H1 (cell line): ENCODE data around the gene MAGI1.

ENCODE experiments used
- SIRT6 ChIP-seq: IDR thresholded peaks from one replicate; pipeline ENCODE4 v1.7.1; 2012; ENCODE audit warnings: low read length, inconsistent platforms
- TF ChIP-seq, protein P1 (sequence below), 3 experiments: IDR thresholded peaks; 1 replicate in 2 of 3; 2 replicates in 1 of 3; pipeline versions ENCODE4 v1.5.1 to v1.6.1; 2011; ENCODE audit warnings: low read length in 3 of 3, mild to moderate bottlenecking in 3 of 3, inconsistent platforms in 2 of 3, low read depth in 1 of 3, moderate library complexity in 1 of 3; ENCODE audit not compliant: insufficient read depth in 1 of 3; ENCODE audit errors: control extremely low read depth in 1 of 3

DNA sequence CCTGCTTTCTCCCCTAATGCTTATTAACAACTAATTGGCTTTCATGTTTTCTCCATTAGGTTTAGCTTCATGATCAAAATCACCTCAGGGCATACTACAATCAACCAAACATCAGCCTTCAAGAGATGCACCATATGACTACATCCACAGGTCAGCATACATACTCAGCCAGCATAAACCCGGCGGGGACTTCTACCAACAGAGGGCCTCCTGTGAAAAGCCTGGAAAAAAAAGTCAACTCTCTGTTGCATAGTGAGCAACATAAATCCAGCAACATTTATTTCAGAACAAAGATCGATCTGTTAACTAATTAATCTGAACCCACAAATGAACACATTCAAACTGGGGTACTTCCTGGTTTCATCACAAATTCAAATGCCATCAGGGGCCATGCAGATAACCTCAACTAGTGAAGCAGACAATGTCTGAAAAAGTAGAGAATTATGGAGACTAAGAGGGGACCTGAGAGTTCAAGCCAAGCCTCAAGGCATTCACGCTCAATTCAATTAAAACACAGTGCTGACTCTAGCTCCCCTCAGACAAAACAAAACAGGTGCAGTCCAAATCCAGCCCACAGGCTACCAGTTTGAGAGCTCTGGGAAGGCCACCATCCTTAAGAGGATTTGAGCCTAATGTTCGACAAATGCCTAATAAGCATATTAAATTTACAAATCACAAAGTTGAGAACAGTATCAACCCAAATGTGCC is 124.5 kb downstream of the MAGI1 start:
- TF ChIP-seq, protein P1, sequence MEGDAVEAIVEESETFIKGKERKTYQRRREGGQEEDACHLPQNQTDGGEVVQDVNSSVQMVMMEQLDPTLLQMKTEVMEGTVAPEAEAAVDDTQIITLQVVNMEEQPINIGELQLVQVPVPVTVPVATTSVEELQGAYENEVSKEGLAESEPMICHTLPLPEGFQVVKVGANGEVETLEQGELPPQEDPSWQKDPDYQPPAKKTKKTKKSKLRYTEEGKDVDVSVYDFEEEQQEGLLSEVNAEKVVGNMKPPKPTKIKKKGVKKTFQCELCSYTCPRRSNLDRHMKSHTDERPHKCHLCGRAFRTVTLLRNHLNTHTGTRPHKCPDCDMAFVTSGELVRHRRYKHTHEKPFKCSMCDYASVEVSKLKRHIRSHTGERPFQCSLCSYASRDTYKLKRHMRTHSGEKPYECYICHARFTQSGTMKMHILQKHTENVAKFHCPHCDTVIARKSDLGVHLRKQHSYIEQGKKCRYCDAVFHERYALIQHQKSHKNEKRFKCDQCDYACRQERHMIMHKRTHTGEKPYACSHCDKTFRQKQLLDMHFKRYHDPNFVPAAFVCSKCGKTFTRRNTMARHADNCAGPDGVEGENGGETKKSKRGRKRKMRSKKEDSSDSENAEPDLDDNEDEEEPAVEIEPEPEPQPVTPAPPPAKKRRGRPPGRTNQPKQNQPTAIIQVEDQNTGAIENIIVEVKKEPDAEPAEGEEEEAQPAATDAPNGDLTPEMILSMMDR (IDR thresholded peaks at IDR 0.05; ENCODE audit: control extremely low read depth in 1 of 3, insufficient read depth in 1 of 3, low read depth in 1 of 3, low read length in 3 of 3) = peak in 2 of 3 experiments; percentile 14 to 27; a peak in 2 of 4 replicates
- no peak for TF ChIP-seq SIRT6
